Adipocyte (in vitro differentiated cells): Measurements from ENCODE around the gene SNX33.
"Not testable (repeated sequence)": the region's sequence is repeated elsewhere in the genome, so short reads cannot be mapped to it uniquely, and the experiment has no call there.

ENCODE experiments used
- DNase-seq: peaks from one replicate; pipeline ENCODE4 v3.0.0-alpha.2; 2015; ENCODE audit warnings: low read depth
- H3K27me3 ChIP-seq: replicated peaks from 2 replicates; pipeline ENCODE4 v1.7.0; 2013; ENCODE audit warnings: mild to moderate bottlenecking, low read length, moderate library complexity; ENCODE audit not compliant: control insufficient read depth, insufficient read depth
- H3K36me3 ChIP-seq: 2 replicates; pipeline ENCODE4 v1.7.0; 2013; ENCODE audit warnings: low read length, mild to moderate bottlenecking, moderate library complexity; ENCODE audit not compliant: control insufficient read depth, insufficient read depth, severe bottlenecking
- H3K4me1 ChIP-seq: 2 replicates; pipeline ENCODE4 v1.7.0; 2013; ENCODE audit warnings: mild to moderate bottlenecking, low read length, moderate library complexity; ENCODE audit not compliant: control insufficient read depth, insufficient read depth
- H3K4me3 ChIP-seq: 2 replicates; pipeline ENCODE4 v1.7.0; 2013; ENCODE audit warnings: mild to moderate bottlenecking, low read length, moderate library complexity
- H3K9ac ChIP-seq: 2 replicates; pipeline ENCODE4 v1.7.0; 2013; ENCODE audit warnings: mild to moderate bottlenecking, low read length, moderate library complexity
- H3K9me3 ChIP-seq: 2 replicates; pipeline ENCODE4 v1.7.0; 2013; ENCODE audit warnings: mild to moderate bottlenecking, low read length, moderate library complexity; ENCODE audit not compliant: control insufficient read depth

SNX33 gene

DNA sequence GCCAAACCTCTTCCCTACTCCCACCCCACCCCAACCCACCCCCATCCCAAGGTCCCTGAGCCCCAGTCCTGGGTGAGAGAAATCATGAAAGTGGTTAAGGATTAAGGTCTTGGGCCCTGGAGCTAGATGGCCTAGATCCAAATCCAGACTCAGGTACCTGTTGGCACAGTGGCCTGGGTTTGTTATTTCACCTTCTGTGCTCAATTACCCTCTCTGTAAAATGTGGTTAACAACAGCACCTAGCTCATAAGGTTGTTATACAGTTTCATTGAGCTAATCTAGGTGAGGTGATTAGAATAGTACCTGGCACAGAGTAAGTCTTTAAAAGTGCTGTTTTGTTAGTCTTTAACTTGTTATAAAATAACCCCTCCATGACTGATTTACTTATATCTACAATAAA, 15.8 kb upstream of the SNX33 start:
- peaks cover 12% of the 10 kb centered on the region for H3K4me1 ChIP-seq
- H3K9ac ChIP-seq = no peak overlapping the region
- DNase-seq = no peak
- H3K9me3 ChIP-seq = no peaks in the 10 kb centered on the region
- no peaks in the 10 kb centered on the region for H3K27me3 ChIP-seq
- no peak overlapping the region for H3K4me3 ChIP-seq
- no peaks in the 10 kb centered on the region for H3K36me3 ChIP-seq

DNA sequence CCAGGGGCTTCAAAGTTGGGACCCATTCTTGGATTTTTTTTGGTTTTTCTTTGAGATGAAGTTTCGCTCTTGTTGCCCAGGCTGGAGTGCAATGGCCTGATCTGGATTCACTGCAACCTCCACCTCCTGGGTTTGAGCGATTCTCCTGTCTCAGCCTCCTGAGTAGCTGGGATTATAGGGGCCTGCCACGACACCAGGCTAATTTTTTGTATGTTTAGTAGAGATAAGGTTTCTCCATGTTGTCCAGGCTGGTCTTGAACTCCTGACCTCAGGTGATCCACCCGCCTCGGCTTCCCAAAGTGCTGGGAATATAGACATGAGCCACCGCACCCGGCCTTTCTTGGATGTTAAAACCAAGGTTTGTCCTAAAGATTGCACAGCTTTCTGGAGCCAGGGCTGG, 13.8 kb upstream of the SNX33 start:
- H3K9ac ChIP-seq, H3K9me3 ChIP-seq, H3K36me3 ChIP-seq, DNase-seq, H3K4me3 ChIP-seq, H3K27me3 ChIP-seq: not testable (repeated sequence)
- peaks cover 30% of the 10 kb centered on the region for H3K4me1 ChIP-seq

DNA sequence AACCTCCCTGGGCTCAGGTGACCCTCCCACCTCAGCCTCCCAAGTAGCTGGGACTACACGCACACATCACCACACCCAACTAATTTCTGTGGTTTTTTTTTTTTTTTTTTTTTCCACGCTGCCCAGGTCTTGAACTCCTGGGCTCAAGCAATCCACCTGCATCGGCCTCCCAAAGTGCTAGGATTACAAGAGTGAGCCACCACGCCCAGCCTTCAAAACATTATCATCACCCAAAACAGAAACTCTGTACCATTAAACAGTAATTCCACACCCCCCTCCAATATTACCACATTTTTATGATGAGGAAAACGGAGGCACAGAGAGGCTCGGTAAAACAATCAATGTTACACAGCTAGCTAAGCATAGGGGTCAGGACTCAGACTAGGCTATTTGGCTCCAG, 11.7 kb upstream of the SNX33 start:
- DNase-seq = no peak
- Histone ChIP-seq H3K9ac (no peak overlapping the region), H3K4me1 (peaks cover 37% of the 10 kb centered on the region), H3K36me3 (no peaks in the 10 kb centered on the region), H3K27me3 (no peaks in the 10 kb centered on the region), H3K4me3 (no peak overlapping the region), H3K9me3 (no peaks in the 10 kb centered on the region)

DNA sequence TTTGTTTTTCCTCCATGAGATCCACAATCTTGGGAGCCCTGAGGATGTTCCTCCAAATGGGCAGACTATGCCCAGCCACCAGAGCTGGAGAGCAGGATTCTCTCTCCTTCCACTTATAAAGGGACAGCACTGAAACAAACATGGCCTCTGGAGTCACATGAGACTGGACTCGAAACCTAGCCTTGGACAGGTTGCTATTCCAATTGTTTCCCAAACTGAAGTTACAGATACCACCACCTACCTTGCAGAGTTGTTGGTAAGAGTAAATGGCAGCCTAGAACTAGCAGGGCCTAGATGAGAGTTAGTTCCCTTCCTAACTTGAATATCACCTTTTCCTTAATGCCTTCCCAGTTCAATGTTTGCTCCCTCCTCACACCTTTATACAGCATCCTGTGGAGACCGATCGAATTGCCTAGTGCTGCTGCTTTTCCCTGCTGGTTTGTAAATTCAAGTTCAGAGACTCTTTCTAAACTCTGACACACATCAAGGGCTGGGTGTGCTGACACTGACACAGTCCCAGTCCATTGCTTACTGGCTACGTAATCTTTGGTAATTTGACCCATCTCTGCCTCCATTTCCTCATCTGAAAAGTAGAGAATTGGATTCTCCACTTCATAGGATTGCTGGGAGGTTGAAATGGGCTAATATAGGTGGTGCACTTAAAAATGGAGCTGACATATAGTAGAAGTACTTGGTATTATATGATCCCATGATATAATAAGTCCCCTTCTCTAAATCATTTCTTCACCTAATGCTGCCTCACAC, 10.3 kb upstream of the SNX33 start:
- Histone ChIP-seq H3K9me3 (no peaks in the 10 kb centered on the region), H3K36me3 (no peaks in the 10 kb centered on the region), H3K9ac (peak overlapping the region; percentile 97), H3K4me1 (peaks cover 39% of the 10 kb centered on the region), H3K4me3 (peak overlapping the region; percentile 96), H3K27me3 (no peaks in the 10 kb centered on the region)
- DNase-seq = no peak

DNA sequence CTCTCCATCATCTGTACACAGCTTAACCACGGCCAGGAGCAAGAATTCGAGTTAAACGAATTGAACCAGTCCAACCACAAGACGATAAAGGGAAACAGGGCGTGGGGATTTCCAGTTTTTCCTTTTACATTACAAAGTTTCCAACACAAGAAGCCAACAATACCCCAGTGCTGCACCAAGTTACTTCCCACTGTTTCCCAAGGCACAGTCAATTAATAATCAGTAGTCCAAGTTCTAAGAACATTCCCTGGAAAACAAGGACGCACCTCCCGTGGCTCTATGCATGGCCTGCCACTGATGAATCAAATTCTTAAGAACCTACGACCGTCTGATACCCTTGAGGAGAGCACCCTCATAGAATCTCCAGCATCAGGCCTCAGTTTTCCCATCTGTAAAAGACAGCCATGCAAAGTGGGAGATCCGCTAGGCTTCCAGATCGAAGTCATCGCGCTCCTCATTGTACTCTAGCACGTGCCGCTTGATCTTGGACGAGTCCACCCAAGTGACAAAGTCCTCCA, 8.5 kb upstream of the SNX33 start:
- peak; percentile 50 for DNase-seq

DNA sequence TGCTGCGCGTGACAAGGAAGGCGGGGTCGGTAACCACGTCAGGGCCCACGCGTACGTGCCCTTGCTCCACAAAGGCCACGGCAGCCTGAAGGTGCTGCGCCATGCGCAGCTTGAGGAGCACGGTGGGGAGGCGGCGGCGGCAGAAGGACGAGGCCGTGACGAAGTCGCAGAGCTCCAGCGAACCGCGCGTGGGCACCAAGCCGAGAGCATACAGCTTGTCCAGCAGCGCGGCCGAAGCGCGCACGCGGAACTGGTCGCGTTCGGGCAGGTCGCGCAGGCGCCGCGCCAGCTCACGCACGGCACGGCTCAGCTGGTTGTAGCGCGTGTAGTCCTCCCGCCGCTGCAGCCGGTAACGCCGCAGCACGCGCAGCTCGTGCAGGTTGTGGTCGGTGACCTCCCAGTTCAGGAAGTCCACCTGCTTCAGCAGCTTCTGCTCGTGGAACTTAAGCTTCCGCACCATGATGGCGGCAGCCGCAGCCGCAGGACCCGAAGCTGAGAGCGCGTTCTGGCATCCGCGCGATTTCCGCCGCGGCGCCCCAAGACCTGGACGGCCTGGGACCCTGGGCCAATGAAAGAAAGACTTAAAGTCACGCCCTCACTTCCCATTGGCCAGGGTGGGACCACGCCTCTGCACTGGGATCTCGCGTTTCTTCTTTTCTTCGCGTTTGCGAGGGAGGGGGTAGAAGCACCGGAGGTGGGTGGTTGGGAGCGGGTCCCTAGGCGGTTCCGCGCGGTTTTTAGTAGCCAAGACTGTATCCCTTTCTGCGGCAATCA, 7.8 kb upstream of the SNX33 start, which contains the start of gene IMP3:
TSS of gene IMP3 (minus strand) at position 516 of the 774 bp plus-strand sequence. CDS start at position 460, 56 bp downstream.
- H3K27me3 ChIP-seq = no peaks in the 10 kb centered on the region
- H3K36me3 ChIP-seq = no peaks in the 10 kb centered on the region
- DNase-seq = peak; percentile 99
- peak within 1 kb of the TSS; percentile 96 for H3K4me3 ChIP-seq
- H3K9me3 ChIP-seq = no peaks in the 10 kb centered on the region
- peak within 1 kb of the TSS; percentile 97 for H3K9ac ChIP-seq
- peaks cover 39% of the 10 kb centered on the region for H3K4me1 ChIP-seq

More for the DNA sequence above, 8.5 kb upstream of the SNX33 start:
- H3K4me1 ChIP-seq = peaks cover 39% of the 10 kb centered on the region
- peak overlapping the region; percentile 97 for H3K9ac ChIP-seq
- H3K27me3 ChIP-seq = no peaks in the 10 kb centered on the region
- no peaks in the 10 kb centered on the region for H3K9me3 ChIP-seq
- peak overlapping the region; percentile 96 for H3K4me3 ChIP-seq
- H3K36me3 ChIP-seq = no peaks in the 10 kb centered on the region

DNA sequence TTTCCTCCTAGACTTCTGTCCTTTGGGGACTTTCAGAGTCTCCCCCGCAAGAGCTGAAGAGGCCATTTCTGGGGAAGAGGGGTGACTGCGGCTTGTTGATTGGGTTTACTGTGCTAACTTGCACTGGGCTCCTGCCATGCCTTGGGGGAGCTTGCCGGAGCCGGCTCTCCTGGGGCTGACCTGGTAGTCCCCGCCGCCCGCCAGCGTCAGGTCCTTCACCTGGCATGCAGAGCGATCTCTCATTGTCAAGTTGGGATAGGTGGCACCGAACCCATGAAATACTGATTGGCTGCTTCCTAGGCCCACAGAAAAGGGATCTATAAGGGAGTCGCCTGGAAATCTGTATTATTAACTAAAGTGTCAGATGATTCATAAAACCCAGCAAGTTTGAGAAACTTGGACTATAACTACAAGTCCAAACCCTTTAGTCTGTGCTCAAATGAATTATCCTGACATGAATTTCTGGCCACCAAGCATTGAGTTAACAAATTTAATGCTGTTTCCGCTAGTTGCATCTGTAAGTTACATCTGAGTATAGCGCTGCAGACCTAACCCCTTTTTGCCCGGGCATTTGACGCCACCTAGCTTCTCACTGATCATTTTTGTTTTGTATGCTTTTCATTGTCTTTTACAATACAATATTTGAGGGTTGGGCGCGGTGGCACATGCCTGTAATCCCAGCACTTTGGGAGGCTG, 7.1 kb upstream of the SNX33 start:
- H3K9me3 ChIP-seq = no peaks in the 10 kb centered on the region
- peak; percentile 34 for DNase-seq
- peak overlapping the region; percentile 96 for H3K4me3 ChIP-seq
- peaks cover 39% of the 10 kb centered on the region for H3K4me1 ChIP-seq
- H3K27me3 ChIP-seq = no peaks in the 10 kb centered on the region
- H3K9ac ChIP-seq = peak overlapping the region; percentile 97
- H3K36me3 ChIP-seq = no peaks in the 10 kb centered on the region

DNA sequence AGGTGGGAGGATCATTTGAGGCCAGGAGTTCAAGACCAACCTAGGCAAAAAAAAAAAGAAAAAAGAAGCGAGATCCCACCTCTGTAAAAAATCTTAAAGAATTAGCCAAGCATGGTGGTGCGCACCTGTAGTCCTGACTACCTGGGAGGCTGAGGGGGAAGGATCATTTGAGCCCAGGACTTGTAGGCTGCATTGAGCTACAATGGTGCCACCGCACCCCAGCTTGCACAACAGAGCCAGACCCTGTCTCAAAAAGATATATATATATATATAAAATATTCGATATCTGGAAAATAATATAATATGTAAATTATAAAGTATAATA, 6.6 kb upstream of the SNX33 start:
- Histone ChIP-seq H3K36me3 (no peaks in the 10 kb centered on the region), H3K4me3 (no peak overlapping the region), H3K9ac (peak overlapping the region; percentile 97)

DNA sequence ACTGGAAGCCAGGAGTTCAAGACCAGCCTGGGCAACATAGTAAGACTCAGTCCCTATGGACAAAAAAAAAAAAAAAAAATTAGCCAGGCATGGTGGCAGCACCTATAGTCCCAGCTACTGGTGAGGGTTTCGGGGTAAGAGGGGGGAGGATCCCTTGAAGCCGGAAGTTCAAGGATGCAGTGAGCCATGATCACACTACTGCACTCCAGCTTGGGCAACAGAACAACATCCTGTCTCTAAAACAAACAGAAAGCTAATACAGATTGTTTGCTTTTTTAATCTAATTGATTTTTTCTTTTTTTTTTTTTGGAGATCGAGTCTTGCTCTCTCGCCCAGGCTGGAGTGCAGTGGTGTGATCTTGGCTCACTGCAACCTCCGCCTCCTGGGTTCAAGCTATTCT, 6.1 kb upstream of the SNX33 start:
- Histone ChIP-seq H3K9me3 (no peaks in the 10 kb centered on the region), H3K36me3 (no peaks in the 10 kb centered on the region), H3K4me1 (peaks cover 36% of the 10 kb centered on the region), H3K4me3 (no peak overlapping the region), H3K27me3 (no peaks in the 10 kb centered on the region), H3K9ac (no peak overlapping the region)
- no peak for DNase-seq

More for the DNA sequence above, 6.6 kb upstream of the SNX33 start:
- DNase-seq = no peak
- H3K9me3 ChIP-seq = no peaks in the 10 kb centered on the region
- no peaks in the 10 kb centered on the region for H3K27me3 ChIP-seq
- peaks cover 36% of the 10 kb centered on the region for H3K4me1 ChIP-seq

DNA sequence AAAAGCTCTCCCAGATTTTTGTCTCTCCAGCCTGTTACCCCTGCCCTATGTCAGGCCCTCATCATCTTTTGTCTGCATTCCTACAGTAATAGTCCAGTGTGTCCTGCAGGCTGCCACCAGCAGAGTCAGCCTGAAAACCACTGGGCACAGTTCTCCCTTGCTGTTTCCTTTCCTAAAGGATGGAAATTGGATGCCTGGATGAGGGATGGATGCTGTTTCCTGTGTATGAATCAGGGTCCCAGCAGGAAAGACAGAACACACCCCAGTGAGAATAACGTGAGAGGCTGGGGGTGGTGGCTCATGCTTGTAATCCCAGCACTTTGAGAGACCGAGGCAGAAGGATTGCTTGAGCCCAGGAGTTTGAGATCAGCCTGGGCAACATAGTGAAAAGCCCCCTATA, 3.3 kb upstream of the SNX33 start:
- H3K9me3 ChIP-seq = no peaks in the 10 kb centered on the region
- peaks cover under 1% of the 10 kb centered on the region for H3K36me3 ChIP-seq
- no peak overlapping the region for H3K9ac ChIP-seq
- H3K27me3 ChIP-seq = no peaks in the 10 kb centered on the region
- DNase-seq = no peak
- H3K4me3 ChIP-seq = no peak overlapping the region
- peaks cover 24% of the 10 kb centered on the region for H3K4me1 ChIP-seq
